AG20443 (cell line): ENCODE data around the gene PCBP2.

Source experiments
- DNase-seq: peaks from one replicate; pipeline ENCODE4 v3.0.0; 2012; ENCODE audit warnings: low spot score, mixed read lengths

PCBP2 gene

GRCh38 chr12:53472056-53472582 lies 20.2 kb downstream of the PCBP2 start:
- no peak for DNase-seq

- no peak for DNase-seq
These were observed 22.2 kb downstream of the PCBP2 start for GRCh38 chr12:53474077-53474476.

GRCh38 chr12:53474819-53475218 lies 22.9 kb downstream of the PCBP2 start:
- DNase-seq, result no peak

- DNase-seq, result no peak
These were observed 24.9 kb downstream of the PCBP2 start for GRCh38 chr12:53476769-53477209.

GRCh38 chr12:53478865-53479264 lies 27.0 kb downstream of the PCBP2 start:
- no peak for DNase-seq

DNA sequence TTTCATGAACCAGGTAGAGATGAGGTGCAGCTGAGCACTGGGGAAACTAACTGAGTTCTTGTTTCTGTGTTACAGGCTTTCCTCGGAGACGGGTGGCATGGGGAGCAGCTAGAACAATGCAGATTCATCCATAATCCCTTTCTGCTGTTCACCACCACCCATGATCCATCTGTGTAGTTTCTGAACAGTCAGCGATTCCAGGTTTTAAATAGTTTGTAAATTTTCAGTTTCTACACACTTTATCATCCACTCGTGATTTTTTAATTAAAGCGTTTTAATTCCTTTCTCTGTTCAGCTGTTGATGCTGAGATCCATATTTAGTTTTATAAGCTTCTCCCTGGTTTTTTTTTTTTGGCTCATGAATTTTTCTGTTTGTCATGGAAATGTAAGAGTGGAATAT lies 27.4 kb downstream of the PCBP2 start:
- no peak for DNase-seq

DNA sequence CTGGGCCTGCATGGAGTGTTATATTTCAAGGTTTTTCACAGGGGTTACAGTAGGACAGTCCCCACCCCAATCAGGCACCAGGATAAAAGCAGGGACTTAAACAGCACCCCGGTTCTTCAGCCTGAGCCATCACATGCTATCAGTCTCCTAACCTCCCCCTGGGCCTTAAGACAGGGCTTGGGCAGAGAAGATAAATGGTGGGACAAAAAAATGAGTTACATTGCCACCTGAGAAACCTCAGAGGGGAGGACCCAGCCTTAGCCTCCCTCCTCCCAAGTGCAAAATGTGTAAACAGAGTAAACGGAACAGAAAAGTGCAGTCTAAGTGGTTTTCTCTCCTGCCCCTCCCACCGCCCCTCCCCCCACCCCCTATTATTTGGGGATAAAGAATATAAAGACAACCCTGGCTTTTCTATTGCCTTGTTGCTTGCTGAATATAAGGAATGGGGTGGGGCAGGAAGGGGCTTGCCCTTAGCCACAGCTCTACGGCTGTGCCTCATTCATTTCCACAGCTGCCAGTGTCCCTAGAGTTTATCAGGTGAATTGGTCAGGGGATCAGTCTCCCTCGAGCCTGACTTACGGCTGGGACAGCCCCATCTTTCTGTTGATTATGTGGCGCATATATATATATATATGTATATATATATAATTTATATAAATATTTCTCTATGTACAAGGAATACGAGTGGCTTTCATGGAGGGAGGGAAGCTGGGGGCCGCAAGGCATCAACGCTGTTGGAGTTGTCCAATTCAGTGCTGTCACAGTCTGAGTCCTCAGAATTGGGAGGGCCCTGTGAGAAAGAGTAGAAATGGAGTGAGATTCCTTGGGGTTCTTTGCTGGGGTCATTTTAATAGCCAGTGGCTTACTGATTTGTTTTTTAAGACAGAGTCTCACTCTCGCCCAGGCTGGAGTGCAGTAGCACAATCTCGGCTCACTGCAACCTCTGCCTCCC lies 28.9 kb downstream of the PCBP2 start:
- no peak for DNase-seq

DNA sequence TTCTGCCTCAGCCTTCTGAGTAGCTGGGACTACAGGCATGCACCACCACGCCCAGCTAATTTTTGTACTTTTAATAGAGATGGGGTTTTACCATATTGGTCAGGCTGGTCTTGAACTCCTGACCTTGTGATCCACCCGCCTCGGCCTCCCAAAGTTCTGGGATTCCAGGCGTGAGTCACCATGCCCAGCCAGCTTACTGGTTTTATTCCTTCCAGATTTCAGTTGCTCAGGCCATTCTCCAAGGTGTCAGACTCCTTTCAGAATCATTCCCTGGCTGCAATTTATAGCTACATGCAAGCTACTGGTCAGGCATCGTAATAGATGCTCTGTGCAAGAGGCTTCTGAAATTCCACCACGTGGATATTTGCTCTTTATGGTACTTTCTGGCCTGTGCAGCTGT lies 29.6 kb downstream of the PCBP2 start:
- DNase-seq, result peak; percentile 60

DNA sequence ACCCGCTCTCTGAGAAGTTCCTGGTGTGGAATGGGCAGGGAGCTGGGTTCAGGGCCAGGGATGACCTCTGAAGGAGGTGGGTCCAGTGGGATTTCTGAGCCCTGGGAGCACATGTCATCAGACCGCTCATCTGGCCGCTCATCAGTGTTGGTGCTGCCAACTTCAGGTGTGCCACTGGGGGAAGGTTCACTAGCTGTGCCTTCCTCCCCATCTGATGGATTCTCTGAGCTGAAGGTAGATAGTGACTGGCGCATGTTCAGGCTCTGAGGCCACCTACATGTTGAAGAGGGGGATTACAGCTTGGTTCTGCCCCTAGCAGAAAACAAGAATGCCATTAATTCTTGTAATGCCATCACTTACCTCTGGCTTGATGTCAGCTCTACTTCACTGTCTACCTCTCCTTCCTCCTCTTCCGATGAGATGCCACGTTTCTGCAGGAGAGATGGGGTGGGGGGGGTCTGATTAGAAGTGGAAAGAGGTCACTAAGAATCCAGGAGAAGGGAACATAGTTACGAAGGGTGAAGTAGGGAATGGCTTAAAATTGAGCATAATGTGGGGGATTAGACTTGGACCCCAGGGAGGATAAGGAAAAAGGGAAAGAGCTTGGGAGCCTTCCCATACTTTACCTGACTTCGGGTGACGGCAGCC lies 30.2 kb downstream of the PCBP2 start:
- no peak for DNase-seq

DNA sequence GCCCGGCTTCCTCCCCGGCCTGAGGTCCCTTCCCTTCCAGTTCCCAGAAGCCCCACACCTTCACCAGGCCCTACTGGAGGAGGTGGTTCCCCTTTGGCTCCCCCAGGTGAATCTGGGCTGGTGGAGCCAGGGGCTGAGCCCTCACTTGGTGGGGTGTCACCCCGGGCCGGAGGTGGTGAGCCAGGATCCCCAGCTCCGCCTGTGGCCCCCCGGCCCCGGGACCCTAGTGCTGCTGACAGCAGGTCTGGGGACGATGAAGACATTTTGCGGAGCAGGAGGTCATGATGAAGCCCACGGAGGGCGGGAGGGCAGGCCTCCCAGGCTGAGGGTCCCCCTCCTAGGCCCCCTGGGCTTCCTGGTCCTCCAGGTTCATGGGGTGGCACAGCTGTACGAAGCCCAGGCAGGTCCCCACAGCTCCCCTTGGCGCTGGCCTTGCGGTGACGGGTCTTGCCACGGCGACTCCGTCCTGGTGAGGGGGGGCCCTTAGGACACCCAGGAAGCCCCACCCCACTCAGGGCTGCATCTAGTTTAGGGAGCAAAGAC lies 30.8 kb downstream of the PCBP2 start:
- no peak for DNase-seq

DNA sequence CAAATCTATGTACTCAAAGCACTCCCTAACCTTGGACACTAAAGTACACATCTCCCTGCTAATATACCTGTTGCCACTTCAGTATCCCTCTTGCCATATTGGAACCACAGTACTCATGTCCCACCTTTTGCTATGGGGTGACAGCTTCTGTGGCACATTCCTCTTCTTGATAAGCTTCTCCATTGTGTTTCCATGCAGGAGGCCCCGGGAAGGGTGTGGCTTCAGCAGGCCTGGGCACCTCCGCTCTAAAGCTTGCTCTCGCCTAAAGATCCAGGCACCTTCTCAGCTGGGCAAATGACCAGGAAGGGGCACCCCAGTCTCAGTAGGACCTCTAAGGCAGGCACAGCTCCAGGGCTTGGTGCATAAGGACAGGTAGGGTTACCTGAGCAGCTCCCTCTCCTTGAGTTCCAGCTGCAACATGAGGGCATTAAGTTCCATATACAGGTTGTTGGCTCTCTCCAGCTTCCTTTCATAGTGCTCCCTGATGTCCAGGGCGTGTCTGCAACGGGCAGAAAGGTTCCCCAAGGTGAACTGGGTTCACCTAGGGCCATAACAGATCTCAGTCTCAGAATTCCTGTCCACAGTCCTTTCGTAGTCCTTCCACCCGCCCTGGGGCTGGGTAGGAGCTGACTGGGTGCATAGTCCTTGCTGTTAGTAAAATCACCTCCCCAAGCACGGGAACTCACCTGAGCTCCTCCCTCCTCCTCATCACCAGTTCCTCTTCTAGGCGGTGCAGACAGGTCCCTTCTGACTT lies 31.5 kb downstream of the PCBP2 start:
- DNase-seq, result no peak

DNA sequence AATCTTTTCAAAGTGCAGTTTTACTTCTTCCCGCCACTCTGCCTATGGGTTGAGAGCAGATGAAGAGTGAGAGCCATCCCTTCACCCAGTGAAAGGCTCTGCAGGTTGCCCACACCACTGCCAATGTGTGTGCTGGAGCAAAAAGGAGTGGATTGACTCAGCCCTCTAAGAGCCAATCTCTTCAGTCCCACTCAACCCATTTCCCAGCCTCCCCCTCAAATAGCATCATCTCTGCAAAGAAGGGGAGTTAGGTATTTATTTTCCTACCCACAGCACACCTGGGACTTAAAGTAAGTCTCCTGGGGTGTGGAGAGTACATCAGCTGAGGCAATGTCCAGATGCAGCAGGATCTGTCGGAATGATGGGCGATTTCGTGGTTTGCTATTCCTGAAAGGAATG lies 32.1 kb downstream of the PCBP2 start:
- no peak for DNase-seq

- DNase-seq, result no peak
These were observed 33.0 kb downstream of the PCBP2 start for GRCh38 chr12:53484686-53485575.

DNA sequence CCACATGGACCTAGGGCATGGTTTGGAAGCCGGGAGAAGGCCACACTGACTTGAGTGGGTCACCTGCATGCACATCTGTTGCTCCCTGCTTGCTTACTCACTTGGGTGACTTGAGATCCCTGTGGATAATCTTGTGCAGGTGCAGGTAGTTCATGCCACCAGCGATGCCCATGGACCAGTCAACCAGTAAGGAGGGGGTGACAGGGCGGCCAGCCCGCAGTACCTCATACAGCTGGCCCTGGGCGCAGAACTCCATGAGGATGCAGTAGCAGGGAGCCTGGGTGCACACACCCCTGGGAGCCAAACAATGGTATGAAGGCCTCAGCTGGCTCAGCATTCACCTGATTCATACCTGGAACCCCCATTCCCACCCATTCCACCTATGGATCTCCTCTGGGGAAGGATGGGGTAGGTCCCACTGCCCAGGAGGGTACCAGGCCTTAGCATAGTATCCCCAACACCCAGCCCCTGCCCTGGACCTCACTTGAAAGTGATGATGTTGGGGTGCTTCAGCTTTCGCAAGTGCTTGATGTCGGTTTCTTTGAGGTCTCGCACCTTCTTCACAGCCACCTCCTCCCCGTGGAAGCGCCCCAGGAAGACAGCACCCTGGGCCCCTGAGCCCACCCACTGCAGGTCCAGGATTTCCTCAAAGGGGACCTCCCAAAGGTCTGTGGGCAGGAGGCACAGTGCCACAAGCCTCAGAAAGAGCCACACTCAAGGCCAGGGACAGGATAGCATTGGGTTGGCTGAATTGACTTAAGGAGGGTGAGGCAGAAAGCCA lies 34.2 kb downstream of the PCBP2 start:
- no peak for DNase-seq

DNA sequence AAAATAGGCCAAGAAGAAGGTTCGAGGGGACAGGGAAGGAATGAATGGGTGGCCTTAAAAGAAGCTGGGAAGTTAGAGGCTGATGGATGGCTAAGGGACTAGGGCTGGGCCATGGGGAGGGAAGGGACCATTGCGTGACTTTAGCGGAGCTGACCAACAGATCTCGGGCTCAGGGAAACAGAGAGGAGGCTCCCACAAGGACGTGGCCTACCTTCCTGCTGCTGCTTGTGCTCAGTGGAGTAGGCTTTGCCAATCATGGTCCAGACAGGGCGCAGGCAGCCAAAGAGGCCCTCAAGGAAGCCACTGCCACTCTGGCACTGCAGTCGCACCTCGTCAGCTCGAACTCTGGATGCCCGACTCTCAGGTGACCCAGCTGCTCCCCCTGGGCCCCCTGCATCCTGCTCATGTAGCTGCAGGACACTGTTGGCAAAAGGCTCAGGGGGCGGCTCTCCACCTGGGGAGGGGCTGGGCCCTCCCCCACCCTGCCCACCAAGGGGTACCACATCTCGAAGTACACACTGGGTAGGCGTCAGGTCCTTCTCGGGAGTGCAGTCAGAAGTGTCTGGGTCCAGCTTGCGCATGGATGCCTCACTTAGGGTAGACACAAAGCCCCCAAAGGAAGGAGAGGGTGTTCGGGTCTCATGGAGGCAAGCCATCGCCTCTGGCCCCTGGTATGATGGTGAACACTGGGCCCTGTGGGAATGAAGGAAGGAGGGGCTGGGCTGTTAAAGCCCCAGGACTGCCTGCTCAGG lies 35.0 kb downstream of the PCBP2 start:
- no peak for DNase-seq

- no peak for DNase-seq
These were observed 37.5 kb downstream of the PCBP2 start for GRCh38 chr12:53489242-53489864.

DNA sequence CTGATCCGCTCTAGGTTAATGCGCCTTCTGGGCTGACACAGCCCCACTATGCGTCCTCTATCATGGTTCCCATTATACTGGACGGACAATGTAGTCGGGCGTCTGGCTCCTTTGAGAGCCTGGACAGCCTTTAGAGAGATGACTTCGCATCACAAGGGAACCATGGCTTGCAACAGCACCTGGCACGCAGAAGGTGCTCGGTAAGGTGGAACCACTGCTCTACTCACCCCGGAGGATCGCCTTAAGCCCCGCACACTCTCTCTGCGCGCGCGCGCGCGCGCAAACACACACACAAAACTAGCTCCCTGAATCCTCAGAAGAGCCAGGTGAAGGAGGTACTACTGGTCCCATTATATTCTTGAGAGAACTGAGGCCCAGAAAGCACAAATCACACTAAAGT lies 40.3 kb downstream of the PCBP2 start:
- no peak for DNase-seq

DNA sequence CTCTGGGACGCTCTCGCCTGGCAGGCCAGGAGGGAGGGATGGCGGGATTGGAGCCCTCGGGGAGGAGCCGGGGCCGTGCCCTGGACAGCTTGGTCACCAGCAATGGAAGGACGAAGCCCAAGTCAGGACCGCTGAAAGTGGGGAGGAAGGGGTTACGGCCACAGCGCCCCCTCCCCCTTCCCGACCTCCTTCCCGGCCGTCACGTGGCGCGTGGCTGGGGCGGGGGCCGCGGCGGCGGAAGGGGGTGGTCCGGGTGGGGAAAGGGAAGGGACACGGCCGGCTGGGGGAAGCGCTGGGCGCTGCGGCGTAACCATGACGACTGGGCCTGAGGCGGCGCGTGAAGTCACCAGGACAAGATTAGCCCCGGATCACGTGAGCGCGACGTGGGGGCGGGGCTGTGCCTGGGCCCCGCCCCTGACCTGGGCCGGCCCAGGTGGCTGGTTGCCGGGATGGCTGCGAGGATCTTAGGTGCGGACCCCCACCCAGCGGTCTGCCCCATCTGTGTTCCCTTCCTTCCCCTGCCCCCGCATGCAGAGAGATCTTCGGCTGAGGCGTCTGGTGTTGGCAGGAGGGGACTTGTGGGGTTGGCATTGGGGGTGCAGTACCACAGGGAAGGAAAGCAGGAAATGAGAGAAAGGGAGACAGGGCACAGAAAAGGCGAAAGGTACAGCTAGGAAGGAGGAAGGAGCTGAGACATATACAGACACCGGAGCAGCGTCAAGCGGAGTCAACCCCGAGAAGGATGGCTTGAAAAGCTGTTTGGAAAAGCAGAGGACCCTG lies 41.1 kb downstream of the PCBP2 start:
- DNase-seq, result peak; percentile 92
